B cell (primary cell): Measurements from ENCODE around the gene ATXN7. TPM values are rescaled to one million over a fixed set of nuclear protein-coding genes. Genes with fewer than 3 reads are reported as not detected.

ENCODE experiments used
- ATAC-seq: fragments of 200-7000 bp; cut with Tn5 transposase; one replicate; pipeline ENCODE4 v1.10.0; 2021; ENCODE audit warnings: low read depth, mild to moderate bottlenecking, moderate number of reproducible peaks, moderate library complexity
- CTCF ChIA-PET: fragments of 350-600 bp; sonication (Branson Sonifier 250); formaldehyde crosslinking; loops from one replicate; lab custom pipeline; 2021; ENCODE audit warnings: antibody characterized with exemption, inconsistent platforms; lab: Charles Lee
- POLR2A ChIA-PET: fragments of 350-600 bp; sonication (Branson Sonifier 250); formaldehyde crosslinking; loops from one replicate; lab custom pipeline; 2021; ENCODE audit warnings: antibody characterized with exemption; lab: Charles Lee
- DNase-seq: peaks from one replicate; pipeline ENCODE4 v3.0.0; 2013
- H2AFZ ChIP-seq: 2 replicates; pipeline ENCODE4 v1.6.1; 2012; ENCODE audit warnings: mild to moderate bottlenecking, low read depth, low read length; ENCODE audit not compliant: insufficient read depth, poor library complexity, severe bottlenecking
- H3K27ac ChIP-seq, 2 donors: 1 replicate in 1 of 2; 2 replicates in 1 of 2; pipeline ENCODE4 v1.5.1; 2012 to 2013; ENCODE audit warnings: low read length in 2 of 2, mild to moderate bottlenecking in 2 of 2, moderate library complexity in 1 of 2
- H3K27me3 ChIP-seq, 4 experiments: fragments of 200-600 bp in 1 of 4; sonication (generic) in 1 of 4; replicated peaks in 1 of 4; 1 replicate in 2 of 4; 2 replicates in 2 of 4; pipeline versions ENCODE4 v1.6.1 to v1.7.0; 2013 to 2016; ENCODE audit warnings: low read length in 3 of 4, mild to moderate bottlenecking in 2 of 4, mixed read lengths in 1 of 4, moderate library complexity in 1 of 4; ENCODE audit not compliant: insufficient read depth in 4 of 4, control insufficient read depth in 3 of 4; ENCODE audit errors: control extremely low read depth in 1 of 4
- H3K36me3 ChIP-seq, 2 experiments: replicated peaks in 1 of 2; 1 replicate in 1 of 2; 2 replicates in 1 of 2; pipeline versions ENCODE4 v1.6.1 to v1.7.1; 2013; ENCODE audit warnings: low read length in 1 of 2; ENCODE audit not compliant: insufficient read depth in 2 of 2, control insufficient read depth in 1 of 2; ENCODE audit errors: control extremely low read depth in 1 of 2, extremely low read depth in 1 of 2
- H3K4me1 ChIP-seq, 2 donors: fragments of 200-600 bp in 1 of 2; sonication (generic) in 1 of 2; 1 replicate in 1 of 2; 2 replicates in 1 of 2; pipeline versions ENCODE4 v1.5.1 to v1.6.1; 2013 to 2017; ENCODE audit warnings: low read length in 2 of 2; ENCODE audit not compliant: control insufficient read depth in 2 of 2, insufficient read depth in 2 of 2
- H3K4me2 ChIP-seq: replicated peaks from 2 replicates; pipeline ENCODE3; 2012; ENCODE audit warnings: mild to moderate bottlenecking, low read depth, low read length; ENCODE audit not compliant: poor library complexity, severe bottlenecking
- H3K4me3 ChIP-seq, 5 experiments: fragments of 200-600 bp in 1 of 5; sonication (generic) in 1 of 5; 1 replicate in 3 of 5; 2 replicates in 2 of 5; pipeline versions ENCODE4 v1.5.1 to v1.7.0; 2011 to 2016; ENCODE audit warnings: low read length in 4 of 5, mild to moderate bottlenecking in 4 of 5, low read depth in 2 of 5, control low read depth in 1 of 5, moderate library complexity in 1 of 5; ENCODE audit not compliant: insufficient read depth in 1 of 5; ENCODE audit errors: control extremely low read depth in 1 of 5, extremely low read depth in 1 of 5
- H3K79me2 ChIP-seq: fragments of 200-600 bp; sonication (generic); one replicate; pipeline ENCODE4 v1.6.0; 2016; ENCODE audit warnings: low read length; ENCODE audit not compliant: control insufficient read depth, insufficient read depth
- H3K9ac ChIP-seq: fragments of 200-600 bp; sonication (generic); 2 replicates; pipeline ENCODE4 v1.6.1; 2017; ENCODE audit warnings: mild to moderate bottlenecking, low read length, moderate library complexity
- H3K9me3 ChIP-seq, 3 donors: one replicate each; pipeline versions ENCODE4 v1.6.1 to v1.7.1; 2013; ENCODE audit warnings: low read length in 2 of 3; ENCODE audit not compliant: control insufficient read depth in 2 of 3, insufficient read depth in 1 of 3; ENCODE audit errors: control extremely low read depth in 1 of 3
- H4K20me1 ChIP-seq: 2 replicates; pipeline ENCODE4 v1.6.0; 2012; ENCODE audit warnings: mild to moderate bottlenecking, low read length; ENCODE audit not compliant: insufficient read depth, control insufficient read depth, poor library complexity, severe bottlenecking
- H3K27ac Mint-ChIP-seq: one replicate; pipeline ENCODE4 v1.8.0; 2021; ENCODE audit warnings: mixed read lengths
- H3K27me3 Mint-ChIP-seq: one replicate; pipeline ENCODE4 v1.8.0; 2021; ENCODE audit warnings: mixed read lengths
- H3K4me1 Mint-ChIP-seq: one replicate; pipeline ENCODE4 v1.8.0; 2021; ENCODE audit warnings: mixed read lengths
- H3K4me3 Mint-ChIP-seq: one replicate; pipeline ENCODE4 v1.8.0; 2021; ENCODE audit warnings: mixed read lengths
- H3K9me3 Mint-ChIP-seq: one replicate; pipeline ENCODE4 v1.8.0; 2022; ENCODE audit warnings: mixed read lengths; ENCODE audit not compliant: insufficient read depth
- CTCF ChIP-seq: fragments of 200-600 bp; IDR thresholded peaks from one replicate; pipeline ENCODE4 v1.8.0; 2022; ENCODE audit warnings: antibody characterized with exemption, mild to moderate bottlenecking
- EZH2 ChIP-seq: IDR thresholded peaks from 2 replicates; pipeline ENCODE4 v1.6.1; 2012; ENCODE audit warnings: borderline replicate concordance, low read depth, mild to moderate bottlenecking, moderate library complexity, low read length; ENCODE audit not compliant: insufficient read depth, poor library complexity, severe bottlenecking
- WGBS: methylation state at CpG from one replicate; pipeline ENCODE4 v1.1.5; 2013; ENCODE audit warnings: missing lambda C conversion rate; ENCODE audit not compliant: insufficient coverage; 5-methylcytosine and 5-hydroxymethylcytosine counted together
- intact Hi-C: fragments of 100-400 bp; cut with micrococcal nuclease; formaldehyde crosslinking; loops from one replicate; pipeline ENCODE4 v1.10.0; 2022
- polyA plus RNA-seq: library from polyadenylated mRNA; depleted of rRNA; stranded (reverse); fragments of >200 nt; gene quantifications from 2 replicates; pipeline ENCODE4 v1.2.3, GENCODE V29; 2012
- total RNA-seq, 2 donors: library from RNA; stranded (reverse); fragments of 120-200 nt in 1 of 2; gene quantifications; 1 replicate in 1 of 2; 2 replicates in 1 of 2; pipeline versions ENCODE4 v1.2.3 to v1.2.4, GENCODE V29; 2013 to 2022

The ATXN7 gene
- total and polyA plus RNA-seq, 2 donors (not counting 1 experiment from before 2014, with no cell fraction given): 18.1 to 74.3 TPM

- DNase-seq (no peak), ATAC-seq (no peak)
- Histone ChIP-seq H3K36me3 (no peaks in the 10 kb centered on the region), H3K27me3 (peaks cover 2 to 20% (median 11%) of the 10 kb centered on the region in 4 experiments), H4K20me1 (no peaks in the 10 kb centered on the region), H3K4me2 (no peak overlapping the region), H3K4me3 (no peak overlapping the region), H3K79me2 (peaks cover 4% of the 10 kb centered on the region), H3K4me1 (peaks cover 3 to 8% of the 10 kb centered on the region in 2 donors), H3K27ac (no peak overlapping the region), H3K9me3 (peaks cover 0 to 3% (median 0%) of the 10 kb centered on the region in 3 donors), H2AFZ (no peak overlapping the region), H3K9ac (no peak overlapping the region)
- H3K27ac Mint-ChIP-seq: no peak overlapping the region
- intact Hi-C loops: no loop called here
- H3K4me1 Mint-ChIP-seq: peaks cover 8% of the 10 kb centered on the region
- H3K9me3 Mint-ChIP-seq: no peaks in the 10 kb centered on the region
- H3K27me3 Mint-ChIP-seq: peaks cover 20% of the 10 kb centered on the region
- ChIA-PET CTCF (interaction anchor here (2.9 to 3.7 kb wide), 3 partner anchors 371 to 455 kb away, joined by 7 to 65 read pairs (median 17); no protein-coding TSS in a partner anchor), POLR2A (no interaction called here)
- TF ChIP-seq EZH2: no peak
- no peak for TF ChIP-seq CTCF
- H3K4me3 Mint-ChIP-seq: no peak overlapping the region
- WGBS: 90% methylated on average over 2 of the region's 4 CpGs
These were observed 165.6 kb downstream of the ATXN7 start for GRCh38 chr3:64029287-64029686.

- H3K9ac ChIP-seq: peak overlapping the region; percentile 34
- peak overlapping the region in 1 of 2 donors; percentile 11 for H3K27ac ChIP-seq
- H2AFZ ChIP-seq: peak overlapping the region; percentile 55
- peaks cover 2 to 20% (median 11%) of the 10 kb centered on the region in 4 experiments for H3K27me3 ChIP-seq
- DNase-seq (peak; percentile 88), ATAC-seq (peak; percentile 96)
- CTCF ChIA-PET: interaction anchor here (0.7 to 3.7 kb wide), 10 partner anchors 9 to 453 kb away, joined by 3 to 65 read pairs (median 6); no protein-coding TSS in a partner anchor
- no peaks in the 10 kb centered on the region for H3K79me2 ChIP-seq
- peaks cover 0 to 3% (median 0%) of the 10 kb centered on the region in 3 donors for H3K9me3 ChIP-seq
- no peaks in the 10 kb centered on the region for H3K9me3 Mint-ChIP-seq
- H4K20me1 ChIP-seq: no peaks in the 10 kb centered on the region
- peak overlapping the region; percentile 89 for H3K4me3 Mint-ChIP-seq
- H3K4me1 ChIP-seq: peaks cover 3 to 8% of the 10 kb centered on the region in 2 donors
- peaks cover 24% of the 10 kb centered on the region for H3K27me3 Mint-ChIP-seq
- intact Hi-C loops: loop anchor here (5.0 kb wide), 1 partner anchor 1722 kb away; no protein-coding TSS in a partner anchor
- H3K4me3 ChIP-seq: peak overlapping the region; percentile 11 to 55 (median 41)
- no peaks in the 10 kb centered on the region for H3K36me3 ChIP-seq
- H3K27ac Mint-ChIP-seq: peak overlapping the region; percentile 69
- TF ChIP-seq EZH2 (no peak), CTCF (peak; percentile 91)
- peaks cover 7% of the 10 kb centered on the region for H3K4me1 Mint-ChIP-seq
- POLR2A ChIA-PET: interaction anchor here (0.7 kb wide), 1 partner anchor 66 kb away, joined by 4 read pairs; no protein-coding TSS in a partner anchor
- WGBS: 5% methylated on average over 16 of the region's 16 CpGs
- H3K4me2 ChIP-seq: peak overlapping the region; percentile 62
These were observed 167.1 kb downstream of the ATXN7 start for GRCh38 chr3:64030741-64031140.
